ENCODE measurements around the gene RHOH.

GRCh38 chr4:40165916-40166315, 30.9 kb upstream of the RHOH start:
- TF ChIP-seq EZH2 (IDR thresholded peaks at IDR 0.05; ENCODE audit: insufficient read depth, poor library complexity, severe bottlenecking) (no peak), EZH2phosphoT487 (IDR thresholded peaks at IDR 0.05; ENCODE audit: insufficient read depth, low read depth) (no peak)

Measured in GM23248 (cell line).